ENCODE results near the gene PGA4.
"Not testable (repeated sequence)": the region's sequence is repeated elsewhere in the genome, so short reads cannot be mapped to it uniquely, and the experiment has no call there.

DNA sequence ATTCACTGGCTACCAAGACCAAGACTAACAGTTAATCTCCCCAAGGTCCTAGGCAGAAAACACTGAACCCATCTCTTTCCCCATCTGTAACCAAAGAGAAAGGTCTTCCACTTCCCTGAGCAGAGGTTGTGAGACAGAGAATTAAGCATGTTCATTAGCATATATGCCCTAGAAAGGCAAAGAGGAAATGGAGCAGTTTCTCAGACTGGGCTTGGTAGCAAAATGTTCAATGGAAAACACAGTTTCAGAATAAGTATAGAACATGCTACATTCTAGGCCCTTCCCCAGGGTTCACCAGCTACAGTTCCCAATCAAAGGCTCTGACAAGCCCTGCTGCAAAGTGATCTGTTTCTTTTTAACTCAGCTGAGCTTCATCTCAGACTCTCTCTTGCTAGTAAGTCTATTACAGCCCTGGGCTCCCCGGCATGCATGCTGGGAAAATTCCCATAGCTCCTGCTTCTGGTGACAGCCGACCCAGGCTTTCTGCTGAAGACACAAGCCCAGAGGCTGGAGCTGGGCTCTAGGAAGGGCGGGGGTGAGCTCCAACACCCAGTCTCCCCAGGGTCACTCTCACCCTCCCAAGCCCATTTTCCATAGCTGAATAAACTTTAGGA, 8.3 kb upstream of the PGA4 start:
- TF ChIP-seq POLR2A, EP300 (IDR thresholded peaks at IDR 0.05): not testable (repeated sequence)
- TF ChIP-seq, protein P1, sequence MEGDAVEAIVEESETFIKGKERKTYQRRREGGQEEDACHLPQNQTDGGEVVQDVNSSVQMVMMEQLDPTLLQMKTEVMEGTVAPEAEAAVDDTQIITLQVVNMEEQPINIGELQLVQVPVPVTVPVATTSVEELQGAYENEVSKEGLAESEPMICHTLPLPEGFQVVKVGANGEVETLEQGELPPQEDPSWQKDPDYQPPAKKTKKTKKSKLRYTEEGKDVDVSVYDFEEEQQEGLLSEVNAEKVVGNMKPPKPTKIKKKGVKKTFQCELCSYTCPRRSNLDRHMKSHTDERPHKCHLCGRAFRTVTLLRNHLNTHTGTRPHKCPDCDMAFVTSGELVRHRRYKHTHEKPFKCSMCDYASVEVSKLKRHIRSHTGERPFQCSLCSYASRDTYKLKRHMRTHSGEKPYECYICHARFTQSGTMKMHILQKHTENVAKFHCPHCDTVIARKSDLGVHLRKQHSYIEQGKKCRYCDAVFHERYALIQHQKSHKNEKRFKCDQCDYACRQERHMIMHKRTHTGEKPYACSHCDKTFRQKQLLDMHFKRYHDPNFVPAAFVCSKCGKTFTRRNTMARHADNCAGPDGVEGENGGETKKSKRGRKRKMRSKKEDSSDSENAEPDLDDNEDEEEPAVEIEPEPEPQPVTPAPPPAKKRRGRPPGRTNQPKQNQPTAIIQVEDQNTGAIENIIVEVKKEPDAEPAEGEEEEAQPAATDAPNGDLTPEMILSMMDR (IDR thresholded peaks at IDR 0.05) = not testable (repeated sequence)

All from tibial nerve (tissue), 4 donors.